Ascending aorta (tissue), 2 donors: ENCODE measurements around the gene CHAT. TPM values are rescaled to one million over a fixed set of nuclear protein-coding genes. Genes with fewer than 3 reads are reported as not detected.

Experiments used
- DNase-seq, 2 donors: peaks; one replicate each; pipeline ENCODE4 v3.0.0-alpha.2; 2019; ENCODE audit warnings: low spot score in 2 of 2
- H3K27ac ChIP-seq, 2 donors: fragments of 200-600 bp; sonication (generic); one replicate each; pipeline ENCODE4 v1.5.1; 2016 to 2017; ENCODE audit warnings: mild to moderate bottlenecking in 1 of 2
- H3K27me3 ChIP-seq: fragments of 200-600 bp; sonication (generic); one replicate; pipeline ENCODE4 v1.5.1; 2017
- H3K36me3 ChIP-seq, 2 donors: fragments of 200-600 bp; sonication (generic); one replicate each; pipeline ENCODE4 v1.5.1; 2016
- H3K4me1 ChIP-seq, 2 donors: fragments of 200-600 bp; sonication (generic); one replicate each; pipeline ENCODE4 v1.5.1; 2016 to 2017; ENCODE audit warnings: mild to moderate bottlenecking in 1 of 2
- H3K4me3 ChIP-seq, 2 donors: fragments of 200-600 bp; sonication (generic); one replicate each; pipeline ENCODE4 v1.5.1; 2016 to 2017; ENCODE audit warnings: mild to moderate bottlenecking in 1 of 2
- H3K9me3 ChIP-seq, 2 donors: fragments of 200-600 bp; sonication (generic); one replicate each; pipeline ENCODE4 v1.5.1; 2016
- CTCF ChIP-seq, 3 experiments: fragments of 200-600 bp in 2 of 3; fragments of 450-650 bp in 1 of 3; sonication (generic) in 2 of 3; IDR thresholded peaks; one replicate each; pipeline ENCODE4 v1.5.1; 2016 to 2019; ENCODE audit warnings: antibody characterized with exemption in 3 of 3, mild to moderate bottlenecking in 1 of 3, moderate library complexity in 1 of 3
- intact Hi-C: fragments of 100-400 bp; cut with DNase I; formaldehyde crosslinking; loops from one replicate; pipeline ENCODE4 v1.15.1; 2023
- total RNA-seq: library from RNA; depleted of rRNA; stranded (reverse); fragments of >200 nt; gene quantifications from one replicate; pipeline ENCODE4 v1.1.0, GENCODE V29; 2016

The CHAT gene
- total RNA-seq, 1 donor from 2014 or later: not detected

- H3K4me1 ChIP-seq: no peaks in the 10 kb centered on the region
- H3K27ac ChIP-seq: no peak overlapping the region
- no peaks in the 10 kb centered on the region for H3K36me3 ChIP-seq
- peaks cover 0 to 7% of the 10 kb centered on the region in 2 donors for H3K9me3 ChIP-seq
- no peak overlapping the region for H3K4me3 ChIP-seq
- intact Hi-C loops: no loop called here
- no peaks in the 10 kb centered on the region for H3K27me3 ChIP-seq
- DNase-seq: no peak
- TF ChIP-seq CTCF (IDR thresholded peaks at IDR 0.05): no peak
Observed at GRCh38 chr10:49661140-49661856, 47.5 kb downstream of the CHAT start.

- H3K27me3 ChIP-seq: no peaks in the 10 kb centered on the region
- no peak overlapping the region for H3K4me3 ChIP-seq
- intact Hi-C loops: no loop called here
- no peaks in the 10 kb centered on the region for H3K36me3 ChIP-seq
- no peaks in the 10 kb centered on the region for H3K4me1 ChIP-seq
- H3K9me3 ChIP-seq: peaks cover 0 to 7% of the 10 kb centered on the region in 2 donors
- no peak for TF ChIP-seq CTCF (IDR thresholded peaks at IDR 0.05)
- no peak overlapping the region for H3K27ac ChIP-seq
- no peak for DNase-seq
Observed at GRCh38 chr10:49662169-49662830, 48.5 kb downstream of the CHAT start.

DNA sequence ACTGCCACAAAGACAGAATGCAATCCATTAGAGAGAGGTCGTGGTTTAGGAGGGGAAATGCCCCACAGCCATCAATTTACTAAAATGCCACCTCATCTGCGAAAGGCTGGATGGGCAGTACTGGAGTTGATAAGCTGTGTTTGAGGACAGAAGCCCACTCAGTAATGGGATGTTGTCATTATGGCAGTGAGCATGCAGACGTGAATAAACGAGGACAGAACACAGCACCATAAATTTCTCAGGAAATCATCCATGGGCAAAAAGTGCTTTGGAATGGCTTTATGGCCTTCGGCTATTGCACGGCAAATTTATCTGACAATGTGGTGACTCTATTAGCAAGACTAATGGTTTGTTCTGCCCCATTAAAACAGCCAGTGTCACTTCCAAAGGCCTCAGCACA, 49.8 kb downstream of the CHAT start:
- no peak overlapping the region for H3K27ac ChIP-seq
- H3K9me3 ChIP-seq: peaks cover 0 to 7% of the 10 kb centered on the region in 2 donors
- intact Hi-C loops: no loop called here
- no peak overlapping the region for H3K4me3 ChIP-seq
- H3K4me1 ChIP-seq: no peaks in the 10 kb centered on the region
- no peak for TF ChIP-seq CTCF (IDR thresholded peaks at IDR 0.05)
- H3K27me3 ChIP-seq: no peaks in the 10 kb centered on the region
- DNase-seq: no peak
- no peaks in the 10 kb centered on the region for H3K36me3 ChIP-seq

DNA sequence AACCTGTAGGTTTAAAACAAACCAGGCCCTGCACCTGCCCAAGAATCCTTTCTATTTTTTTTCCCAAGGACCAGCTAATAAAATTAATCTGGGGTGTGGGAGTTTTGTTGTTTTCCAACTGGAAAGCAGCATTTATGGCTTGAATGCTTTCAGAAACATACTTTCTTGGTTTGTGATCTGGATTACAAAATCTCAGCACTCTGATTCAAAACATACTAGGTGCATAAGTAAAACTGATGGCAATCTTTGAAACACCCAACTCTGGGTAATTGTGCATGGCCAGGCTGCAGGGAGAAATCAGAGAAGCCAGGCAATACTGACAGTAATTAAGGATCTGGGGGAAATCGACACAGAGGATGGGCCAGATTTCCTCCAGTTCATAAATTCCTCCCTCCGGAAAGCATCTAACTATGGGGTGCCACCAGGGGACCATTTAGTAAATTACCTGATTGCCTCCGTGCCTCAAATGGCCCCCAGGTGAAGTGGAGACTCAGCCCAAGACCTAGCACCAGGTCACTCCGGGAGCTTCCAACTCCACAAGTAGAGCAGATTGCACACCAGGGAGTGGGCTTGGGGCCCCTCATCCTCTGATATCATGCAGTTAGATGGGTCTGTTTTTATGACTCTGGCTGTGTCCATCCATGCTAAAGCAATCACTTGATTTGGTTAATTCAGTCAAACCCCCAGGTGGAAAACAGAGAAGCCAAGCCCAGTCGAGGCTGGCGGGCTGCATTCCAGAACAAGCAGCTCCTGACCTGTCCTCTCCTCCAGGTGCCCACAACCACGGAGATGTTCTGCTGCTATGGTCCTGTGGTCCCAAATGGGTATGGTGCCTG, 50.4 kb downstream of the CHAT start:
- no peak for TF ChIP-seq CTCF (IDR thresholded peaks at IDR 0.05)
- Histone ChIP-seq H3K4me1 (no peaks in the 10 kb centered on the region), H3K36me3 (no peaks in the 10 kb centered on the region), H3K9me3 (peaks cover 0 to 4% of the 10 kb centered on the region in 2 donors), H3K27ac (no peak overlapping the region), H3K4me3 (no peak overlapping the region), H3K27me3 (no peaks in the 10 kb centered on the region)
- intact Hi-C loops: no loop called here
- no peak for DNase-seq

GRCh38 chr10:49664842-49665355, 51.1 kb downstream of the CHAT start:
- no peak for DNase-seq
- Histone ChIP-seq H3K9me3 (peaks cover 0 to 3% of the 10 kb centered on the region in 2 donors), H3K4me1 (no peaks in the 10 kb centered on the region), H3K4me3 (no peak overlapping the region), H3K27me3 (no peaks in the 10 kb centered on the region), H3K27ac (no peak overlapping the region), H3K36me3 (no peaks in the 10 kb centered on the region)
- TF ChIP-seq CTCF (IDR thresholded peaks at IDR 0.05): no peak
- intact Hi-C loops: no loop called here
